ENCODE measurements around the gene PRR20C.
"Not testable (repeated sequence)": the region's sequence is repeated elsewhere in the genome, so short reads cannot be mapped to it uniquely, and the experiment has no call there.

Gene PRR20C

GRCh38 chr13:57153761-57154160, at the start of gene PRR20C:
Gene PRR20C, plus strand, starts transcription at chr13:57154061. Its CDS starts 387 bp downstream, at chr13:57154448.
- not testable (repeated sequence) for DNase-seq

- DNase-seq, result no peak
Measured at GRCh38 chr13:57114945-57115344, 38.9 kb upstream of the PRR20C start.

DNA sequence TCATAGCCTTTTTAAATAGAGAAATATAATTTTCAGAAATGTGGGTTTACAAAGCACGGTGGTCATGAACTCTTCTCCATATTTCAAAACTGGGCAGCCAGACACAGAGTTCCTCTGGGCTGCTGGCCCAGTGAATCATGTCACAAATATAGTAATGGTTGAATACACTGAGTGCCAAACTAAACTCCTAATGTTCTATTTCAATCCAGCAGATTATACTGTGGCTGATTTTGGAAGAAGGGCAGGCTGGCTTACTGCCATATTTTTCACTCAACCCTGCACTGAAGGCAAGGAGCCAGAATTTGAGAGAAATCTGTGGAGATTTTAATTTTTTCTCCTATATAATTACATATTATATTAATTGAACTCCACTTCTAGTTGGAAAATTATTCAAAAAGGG, 30.2 kb upstream of the PRR20C start:
- no peak for DNase-seq

- DNase-seq, result peak; percentile 14
Measured at GRCh38 chr13:57128909-57129308, 25.0 kb upstream of the PRR20C start.

GRCh38 chr13:57136093-57136492, 17.8 kb upstream of the PRR20C start:
- no peak for DNase-seq

- DNase-seq, result no peak
Measured at GRCh38 chr13:57137585-57137984, 16.3 kb upstream of the PRR20C start.

- DNase-seq, result peak; percentile 9
Measured at GRCh38 chr13:57138988-57139387, 14.9 kb upstream of the PRR20C start.

DNA sequence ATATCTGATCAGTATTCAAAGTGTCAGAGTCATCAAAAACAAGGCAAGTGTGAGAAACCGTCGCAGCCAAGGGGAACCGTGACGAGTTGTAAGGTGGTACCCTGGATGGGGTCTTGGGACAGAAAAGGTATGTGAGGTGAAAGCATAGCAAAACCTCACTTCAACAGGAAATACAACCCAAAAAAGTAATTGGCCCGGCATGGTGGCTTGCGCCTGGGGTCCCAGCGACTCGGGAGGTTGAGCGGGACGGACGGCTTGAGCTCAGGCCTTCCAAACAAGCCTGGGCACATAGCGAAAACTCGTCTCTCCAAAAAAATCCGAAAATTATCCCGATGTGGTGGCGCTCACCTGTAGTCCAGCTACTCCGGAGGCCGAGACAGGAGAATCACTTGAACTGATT, 14.1 kb upstream of the PRR20C start:
- DNase-seq, result not testable (repeated sequence)

DNA sequence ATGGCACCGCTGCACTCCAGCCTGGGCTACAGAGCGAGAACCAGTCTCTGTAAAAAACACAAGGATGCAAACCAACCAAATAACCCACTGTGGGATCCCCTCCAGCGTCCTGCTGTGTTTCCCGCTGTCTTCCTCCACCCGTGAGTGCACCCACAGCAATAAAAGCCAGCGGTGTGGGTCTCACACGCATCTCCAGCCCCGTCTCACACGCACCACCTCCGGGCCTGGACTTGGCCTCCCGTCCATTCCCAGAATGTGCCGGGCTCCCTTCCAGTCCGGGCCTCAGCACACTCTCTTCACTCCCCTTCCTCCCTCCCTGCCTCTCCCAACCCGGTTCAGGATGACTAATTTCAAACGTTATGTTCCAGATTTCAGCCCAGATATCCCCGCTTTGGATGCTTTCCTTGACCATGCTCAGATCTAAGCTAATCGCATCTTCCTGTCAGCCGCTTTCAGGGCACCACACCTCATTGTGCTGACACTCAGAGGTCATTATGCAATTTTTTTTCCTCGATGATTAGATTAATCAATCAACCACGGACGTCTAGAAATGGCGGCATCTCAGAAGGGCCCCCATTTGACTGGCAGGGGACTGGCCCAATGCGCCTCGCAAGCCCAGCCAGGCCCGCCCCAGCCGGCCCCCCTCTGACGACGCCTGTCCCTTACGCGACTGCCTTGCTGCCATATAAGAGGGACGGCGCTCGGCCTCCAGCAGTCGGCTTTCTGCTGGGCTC, 13.5 kb upstream of the PRR20C start, which contains the start of gene PRR20A:
TSS of gene PRR20A (plus strand) at position 684 of the 734 bp plus-strand sequence. CDS start 387 bp downstream, outside the sequence.
- DNase-seq, result not testable (repeated sequence)

DNA sequence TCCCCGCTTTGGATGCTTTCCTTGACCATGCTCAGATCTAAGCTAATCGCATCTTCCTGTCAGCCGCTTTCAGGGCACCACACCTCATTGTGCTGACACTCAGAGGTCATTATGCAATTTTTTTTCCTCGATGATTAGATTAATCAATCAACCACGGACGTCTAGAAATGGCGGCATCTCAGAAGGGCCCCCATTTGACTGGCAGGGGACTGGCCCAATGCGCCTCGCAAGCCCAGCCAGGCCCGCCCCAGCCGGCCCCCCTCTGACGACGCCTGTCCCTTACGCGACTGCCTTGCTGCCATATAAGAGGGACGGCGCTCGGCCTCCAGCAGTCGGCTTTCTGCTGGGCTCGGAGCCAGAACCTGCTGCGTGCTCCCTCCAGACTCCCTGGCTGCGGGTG, 6.7 kb upstream of the PRR20C start, which contains the start of gene PRR20B:
TSS of gene PRR20B (plus strand) at position 301 of the 400 bp plus-strand sequence. CDS start 387 bp downstream, outside the sequence.
- not testable (repeated sequence) for DNase-seq

- not testable (repeated sequence) for DNase-seq
Measured at GRCh38 chr13:57148106-57148505, 5.8 kb upstream of the PRR20C start.

- not testable (repeated sequence) for DNase-seq
Measured at GRCh38 chr13:57160332-57160731, 6.5 kb downstream of the PRR20C start, which contains the start of gene PRR20D. Gene PRR20D, plus strand, starts transcription at chr13:57160632. Its CDS starts 387 bp downstream, at chr13:57161019.

DNA sequence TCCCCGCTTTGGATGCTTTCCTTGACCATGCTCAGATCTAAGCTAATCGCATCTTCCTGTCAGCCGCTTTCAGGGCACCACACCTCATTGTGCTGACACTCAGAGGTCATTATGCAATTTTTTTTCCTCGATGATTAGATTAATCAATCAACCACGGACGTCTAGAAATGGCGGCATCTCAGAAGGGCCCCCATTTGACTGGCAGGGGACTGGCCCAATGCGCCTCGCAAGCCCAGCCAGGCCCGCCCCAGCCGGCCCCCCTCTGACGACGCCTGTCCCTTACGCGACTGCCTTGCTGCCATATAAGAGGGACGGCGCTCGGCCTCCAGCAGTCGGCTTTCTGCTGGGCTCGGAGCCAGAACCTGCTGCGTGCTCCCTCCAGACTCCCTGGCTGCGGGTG, 13.0 kb downstream of the PRR20C start, which contains the start of gene PRR20E:
TSS of gene PRR20E (plus strand) at position 301 of the 400 bp plus-strand sequence. CDS start 387 bp downstream, outside the sequence.
- DNase-seq, result not testable (repeated sequence)

- DNase-seq, result no peak
Measured at GRCh38 chr13:57191667-57192066, 37.8 kb downstream of the PRR20C start.

Data from DMS53 (cell line).